Renal pelvis (tissue), 12 donors: ENCODE data around the gene CREB3L4. TPM values are rescaled to one million over a fixed set of nuclear protein-coding genes. Genes with fewer than 3 reads are reported as not detected.

Source experiments
- DNase-seq: peaks from one replicate; pipeline ENCODE4 v3.0.0-alpha.2; 2013
- long read RNA-seq, 16 experiments: transcript quantifications; one replicate each; lab custom pipeline, GENCODE V29; 2026
- polyA plus RNA-seq, 3 donors: library from polyadenylated mRNA; unstranded; fragments of 120-200 nt; gene quantifications; one replicate each; pipeline ENCODE4 v1.2.1, GENCODE V29; 2013; ENCODE audit not compliant: insufficient read length in 3 of 3

Gene CREB3L4
- 10 to 100 TPM; 32.1 to 43.2 (median 42.6) TPM for polyA plus RNA-seq
- long read RNA-seq, donor 1, partial matches to known transcripts = 0 of 8 reads
- long read RNA-seq, donor 1, other reads (novel, unspliced or antisense) = 0 of 8 reads
- long read RNA-seq, donor 2, partial matches to known transcripts = 5 of 10 reads
- long read RNA-seq, donor 2, other reads (novel, unspliced or antisense) = 0 of 10 reads
- long read RNA-seq, donor 3, partial matches to known transcripts = 0 of 1 reads
- long read RNA-seq, donor 3, other reads (novel, unspliced or antisense) = 0 of 1 reads
- long read RNA-seq, donor 4, partial matches to known transcripts = 847 of 1,061 reads
- long read RNA-seq, donor 4, other reads (novel, unspliced or antisense) = 210 of 1,061 reads
- long read RNA-seq, donor 5, partial matches to known transcripts = 18 of 37 reads
- long read RNA-seq, donor 5, other reads (novel, unspliced or antisense) = 17 of 37 reads
- long read RNA-seq, donor 6, partial matches to known transcripts = 0 of 2 reads
- long read RNA-seq, donor 6, other reads (novel, unspliced or antisense) = 0 of 2 reads
- long read RNA-seq, donor 7, partial matches to known transcripts = 0 of 5 reads
- long read RNA-seq, donor 7, other reads (novel, unspliced or antisense) = 0 of 5 reads
- long read RNA-seq, donor 8, partial matches to known transcripts = 0 of 3 reads
- long read RNA-seq, donor 8, other reads (novel, unspliced or antisense) = 0 of 3 reads
- long read RNA-seq, donor 9, partial matches to known transcripts = 12 of 17 reads
- long read RNA-seq, donor 9, other reads (novel, unspliced or antisense) = 0 of 17 reads
- long read RNA-seq, donor 10, partial matches to known transcripts = 0 of 2 reads
- long read RNA-seq, donor 10, other reads (novel, unspliced or antisense) = 0 of 2 reads
- long read RNA-seq, donor 11, partial matches to known transcripts = 391 of 505 reads
- long read RNA-seq, donor 11, other reads (novel, unspliced or antisense) = 111 of 505 reads
- long read RNA-seq, donor 12, transcript CREB3L4-205 (10 exons, 1,752 nt) = major isoform, 7 of 8 reads
- long read RNA-seq, donor 12, partial matches to known transcripts = 0 of 8 reads
- long read RNA-seq, donor 12, other reads (novel, unspliced or antisense) = 0 of 8 reads
- long read RNA-seq, donor 13, partial matches to known transcripts = 0 of 3 reads
- long read RNA-seq, donor 13, other reads (novel, unspliced or antisense) = 0 of 3 reads
- long read RNA-seq, donor 14 = 0 reads
- long read RNA-seq, donor 15, partial matches to known transcripts = 0 of 6 reads
- long read RNA-seq, donor 15, other reads (novel, unspliced or antisense) = 0 of 6 reads
- long read RNA-seq, donor 16, partial matches to known transcripts = 0 of 6 reads
- long read RNA-seq, donor 16, other reads (novel, unspliced or antisense) = 0 of 6 reads

DNA sequence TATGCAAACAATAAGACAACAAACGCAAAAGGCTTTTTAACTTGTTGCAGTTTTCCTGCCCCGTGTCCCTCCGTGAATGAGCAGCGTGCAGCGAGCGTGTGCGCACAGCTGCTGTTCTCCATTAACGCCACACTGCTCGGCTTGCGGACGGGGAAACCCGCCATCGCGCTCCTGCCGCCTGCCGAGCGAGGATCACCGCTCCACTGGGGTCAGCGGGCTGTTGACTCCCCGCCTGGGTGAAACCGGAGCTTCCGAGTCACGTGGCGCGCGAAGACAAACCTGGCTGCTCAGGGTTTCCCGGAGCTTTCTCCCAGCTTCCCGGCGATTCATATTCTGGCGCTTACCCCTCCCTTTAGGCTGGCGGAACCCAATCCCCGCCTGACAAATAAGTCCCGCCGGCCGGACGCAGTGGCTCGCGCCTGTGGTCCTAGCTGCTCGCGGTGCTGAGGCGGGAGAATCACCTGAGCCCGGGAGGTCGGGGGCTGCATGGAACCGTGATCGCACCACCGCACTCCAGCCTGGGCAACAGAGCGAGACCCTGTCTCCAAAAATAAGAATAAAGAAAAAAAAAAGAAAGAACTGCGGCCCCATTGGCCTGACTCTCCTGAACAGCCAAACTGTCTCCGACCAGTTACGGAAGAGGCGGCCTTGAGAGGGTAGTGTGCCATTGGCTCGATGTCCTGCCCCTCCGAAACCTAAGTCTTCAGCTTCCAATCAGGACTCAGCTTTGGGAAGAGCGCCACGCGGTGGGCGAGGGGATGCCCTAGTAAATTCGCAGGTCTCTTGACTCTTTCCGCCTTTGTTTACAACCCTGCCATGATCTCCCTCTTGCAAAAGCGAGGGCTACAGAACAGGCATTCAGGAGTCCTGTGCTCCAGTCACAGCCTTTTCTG, at the start of gene CREB3L4:
Gene CREB3L4 (plus strand): TSS at position 796 of the 893 bp plus-strand sequence. CDS start 624 bp downstream, outside the sequence.
- DNase-seq = peak; percentile 98

GRCh38 chr1:153919876-153920852, 47.5 kb upstream of the CREB3L4 start:
- no peak for DNase-seq

- DNase-seq = no peak
Observed at GRCh38 chr1:153921080-153921802, 46.5 kb upstream of the CREB3L4 start.

GRCh38 chr1:153921803-153922075, 46.0 kb upstream of the CREB3L4 start:
- no peak for DNase-seq

- peak; percentile 44 for DNase-seq
Observed at GRCh38 chr1:153922076-153922971, 45.4 kb upstream of the CREB3L4 start.

DNA sequence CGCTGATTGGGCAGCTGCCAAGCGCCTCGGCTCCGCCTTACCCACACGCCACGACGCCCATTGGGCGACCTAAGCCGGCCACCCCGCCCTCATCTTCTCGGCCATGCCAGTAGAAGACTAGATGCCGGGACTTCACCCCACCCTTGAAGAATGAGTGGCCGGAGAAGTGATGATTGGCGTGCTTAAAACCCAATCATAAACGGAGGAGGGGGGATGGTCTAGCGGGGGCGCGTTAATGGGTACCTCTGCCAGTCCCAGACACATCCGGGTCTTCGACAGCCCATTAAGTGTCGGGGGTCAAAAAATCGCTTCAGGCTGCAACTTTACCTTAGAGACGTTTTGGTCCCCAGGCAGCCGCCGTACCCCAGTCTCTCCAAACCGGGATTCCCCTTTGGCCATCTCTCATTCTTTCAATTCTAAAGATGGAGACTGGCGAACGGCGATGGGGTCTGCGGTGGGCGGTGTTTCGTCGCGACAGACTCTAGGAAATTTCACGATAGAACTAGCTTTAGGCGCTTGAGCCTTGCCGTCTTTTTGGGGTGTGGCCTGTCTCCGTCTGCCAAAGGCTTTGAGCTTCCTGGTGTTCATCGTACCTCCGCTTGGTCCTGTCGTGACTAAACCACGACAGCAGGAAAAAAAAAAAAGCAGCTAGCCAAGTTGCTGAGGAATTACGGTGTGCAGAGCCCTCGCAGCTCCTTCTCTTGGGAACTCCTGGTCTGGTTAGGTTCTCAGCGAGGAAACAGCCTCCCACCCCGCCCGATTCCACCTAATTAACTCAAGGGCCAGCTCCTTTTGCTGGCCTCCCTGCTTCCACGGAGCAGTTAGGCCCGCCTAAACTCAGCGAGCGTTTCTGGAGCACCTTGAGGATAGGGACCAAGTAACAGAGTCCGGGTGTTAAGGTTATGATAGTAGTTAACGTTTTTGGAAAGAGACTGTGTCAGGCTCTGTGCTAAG, 44.5 kb upstream of the CREB3L4 start, which contains the start of gene GATAD2B:
Gene GATAD2B (minus strand): TSS at position 1 of the 954 bp plus-strand sequence. CDS start 94,625 bp downstream, outside the sequence.
- peak; percentile 100 for DNase-seq

DNA sequence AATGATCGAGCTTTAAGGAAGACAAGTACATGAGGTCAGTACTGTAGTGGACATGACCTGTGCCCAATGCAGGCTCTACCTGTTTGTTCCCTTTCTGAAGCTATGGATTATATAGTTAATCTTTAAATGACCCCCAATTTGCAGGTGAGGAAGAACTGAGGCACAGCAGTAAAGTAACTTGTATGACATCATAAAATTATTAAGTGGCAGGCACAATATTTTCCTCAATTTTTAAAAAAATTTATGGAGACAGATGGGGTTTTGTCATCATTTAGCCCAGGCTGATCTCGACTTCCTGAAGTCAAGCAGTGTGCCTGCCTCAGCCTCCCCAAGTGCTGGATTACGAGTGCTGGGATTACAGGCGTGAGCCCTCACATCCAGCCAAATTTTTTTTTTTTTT, 41.3 kb upstream of the CREB3L4 start:
- DNase-seq = no peak

GRCh38 chr1:153928245-153928644, 39.5 kb upstream of the CREB3L4 start:
- no peak for DNase-seq

DNA sequence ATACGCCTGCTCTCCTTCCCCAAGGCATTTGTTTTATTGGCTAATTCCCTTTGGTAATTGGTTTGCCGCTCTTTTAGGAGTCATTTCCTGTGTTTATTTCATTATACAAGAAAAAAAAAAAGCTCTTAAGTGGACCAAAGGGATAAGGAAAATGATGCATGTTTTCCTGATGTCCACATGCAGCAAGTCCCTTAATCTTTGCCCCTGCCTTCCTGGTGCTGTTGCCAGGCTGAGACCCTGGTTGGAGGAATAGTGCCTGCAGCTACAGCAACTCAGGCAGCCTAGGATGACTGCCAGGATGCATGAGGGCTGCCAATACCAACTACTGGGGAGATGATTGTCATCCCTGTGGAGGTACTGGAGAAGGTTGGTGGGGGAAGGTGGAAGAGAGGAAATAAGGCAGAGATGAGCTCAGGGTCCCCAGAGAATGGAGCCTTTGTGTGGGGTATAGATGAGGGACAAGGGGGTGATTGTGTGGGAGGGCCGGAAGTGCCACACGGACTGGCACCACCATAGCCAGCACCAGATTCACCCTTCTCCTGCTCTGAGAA, 38.8 kb upstream of the CREB3L4 start:
- no peak for DNase-seq

GRCh38 chr1:153929426-153929825, 38.3 kb upstream of the CREB3L4 start:
- no peak for DNase-seq

DNA sequence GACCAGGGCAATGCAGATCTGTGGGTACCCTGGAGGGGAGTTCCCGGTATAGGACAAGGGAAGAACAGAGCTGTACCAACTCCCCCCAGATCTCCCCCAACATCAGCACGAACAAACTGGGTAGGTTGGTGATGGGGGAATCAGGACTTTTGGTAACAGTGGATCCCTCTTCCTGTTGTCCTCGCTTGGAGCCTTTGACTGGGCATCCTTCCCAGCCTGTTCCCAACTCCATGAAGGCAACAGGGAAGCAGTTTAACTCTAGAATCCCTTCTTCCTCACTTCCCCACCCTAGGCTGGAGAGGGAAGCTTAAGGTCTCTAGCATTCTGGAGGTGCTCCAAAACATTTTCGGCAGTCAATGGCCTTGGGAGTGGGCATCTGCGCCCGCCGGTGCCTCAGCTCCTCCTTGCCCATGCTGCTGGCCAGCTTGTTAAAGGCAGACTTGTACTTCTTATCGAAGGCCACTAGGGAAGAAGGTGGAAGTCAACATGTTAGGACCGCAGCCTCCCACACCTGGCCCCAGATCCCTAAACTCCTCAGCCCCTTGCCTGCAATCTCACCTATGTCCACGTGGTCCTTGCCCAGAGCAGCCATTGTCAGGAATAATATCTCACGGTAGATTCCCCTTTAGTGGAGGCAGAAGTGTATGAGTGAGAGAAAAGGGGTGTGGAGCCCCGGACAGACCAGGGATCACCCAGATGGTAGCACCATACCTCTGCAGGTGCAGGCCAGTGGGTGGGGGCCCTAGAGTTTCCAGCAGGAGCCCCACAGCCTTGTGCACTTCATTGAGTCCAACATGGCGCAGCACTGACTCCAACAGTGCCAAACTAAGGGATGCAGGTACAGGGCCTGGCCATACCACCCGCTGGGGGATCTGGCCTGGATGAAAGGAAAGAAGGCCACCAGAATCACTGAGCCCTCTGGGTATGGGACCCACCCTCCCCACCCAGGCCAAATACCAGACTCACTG, 37.4 kb upstream of the CREB3L4 start:
- no peak for DNase-seq

- no peak for DNase-seq
Observed at GRCh38 chr1:153932156-153933131, 35.3 kb upstream of the CREB3L4 start.

- DNase-seq = no peak
Observed at GRCh38 chr1:153933430-153933829, 34.3 kb upstream of the CREB3L4 start.

- no peak for DNase-seq
Observed at GRCh38 chr1:153933955-153934354, 33.7 kb upstream of the CREB3L4 start.
